Stimulated activated CD4-positive, alpha-beta T cell treated with anti-CD3 and anti-CD28 coated beads, TNF-alpha, amount 100 ng/mL, for 48 hours (primary cell): Measurements from ENCODE around the gene SURF2.
"Not testable (repeated sequence)": the region's sequence is repeated elsewhere in the genome, so short reads cannot be mapped to it uniquely, and the experiment has no call there.

Experiments
- DNase-seq, 3 donors: peaks; one replicate each; pipeline ENCODE4 v3.0.0-alpha.2; 2020; ENCODE audit warnings: low read depth in 3 of 3

Gene SURF2

GRCh38 chr9:133356391-133357091, at the start of gene SURF2, which contains the start of gene SURF1:
SURF2 (plus strand) TSS chr9:133356550; CDS start chr9:133356593, 43 bp downstream.
SURF1 (minus strand) TSS chr9:133356487; CDS start chr9:133356453, 34 bp downstream.
- DNase-seq: peak; percentile 79 to 90 (median 82)

- DNase-seq: no peak
Observed at GRCh38 chr9:133307301-133307700, 49.0 kb upstream of the SURF2 start.

- no peak for DNase-seq
Observed at GRCh38 chr9:133309608-133310007, 46.7 kb upstream of the SURF2 start.

- no peak for DNase-seq
Observed at GRCh38 chr9:133315997-133316396, 40.4 kb upstream of the SURF2 start.

GRCh38 chr9:133317551-133317950, 38.8 kb upstream of the SURF2 start:
- DNase-seq: not testable (repeated sequence)

GRCh38 chr9:133320421-133320881, 35.9 kb upstream of the SURF2 start:
- DNase-seq: no peak

GRCh38 chr9:133321411-133321935, 34.9 kb upstream of the SURF2 start:
- DNase-seq: no peak

GRCh38 chr9:133322701-133323100, 33.6 kb upstream of the SURF2 start:
- no peak for DNase-seq

- no peak for DNase-seq
Observed at GRCh38 chr9:133323211-133323610, 33.1 kb upstream of the SURF2 start.

- no peak for DNase-seq
Observed at GRCh38 chr9:133323991-133324703, 32.2 kb upstream of the SURF2 start.

GRCh38 chr9:133327021-133327420, 29.3 kb upstream of the SURF2 start:
- DNase-seq: not testable (repeated sequence)

GRCh38 chr9:133327834-133328484, 28.4 kb upstream of the SURF2 start:
- DNase-seq: no peak

GRCh38 chr9:133329306-133330156, 26.8 kb upstream of the SURF2 start:
- not testable (repeated sequence) for DNase-seq

- DNase-seq: no peak
Observed at GRCh38 chr9:133331221-133331620, 25.1 kb upstream of the SURF2 start.

GRCh38 chr9:133331641-133332380, 24.5 kb upstream of the SURF2 start:
- DNase-seq: no peak

GRCh38 chr9:133332381-133332730, 24.0 kb upstream of the SURF2 start:
- DNase-seq: no peak

- DNase-seq: no peak
Observed at GRCh38 chr9:133333011-133333410, 23.3 kb upstream of the SURF2 start.

- DNase-seq: no peak
Observed at GRCh38 chr9:133333566-133333965, 22.8 kb upstream of the SURF2 start.

GRCh38 chr9:133334161-133334560, 22.2 kb upstream of the SURF2 start:
- DNase-seq: no peak

GRCh38 chr9:133334888-133335287, 21.5 kb upstream of the SURF2 start:
- DNase-seq: not testable (repeated sequence)
